Measurements from ENCODE around the gene CROCC2.

Gene CROCC2

DNA sequence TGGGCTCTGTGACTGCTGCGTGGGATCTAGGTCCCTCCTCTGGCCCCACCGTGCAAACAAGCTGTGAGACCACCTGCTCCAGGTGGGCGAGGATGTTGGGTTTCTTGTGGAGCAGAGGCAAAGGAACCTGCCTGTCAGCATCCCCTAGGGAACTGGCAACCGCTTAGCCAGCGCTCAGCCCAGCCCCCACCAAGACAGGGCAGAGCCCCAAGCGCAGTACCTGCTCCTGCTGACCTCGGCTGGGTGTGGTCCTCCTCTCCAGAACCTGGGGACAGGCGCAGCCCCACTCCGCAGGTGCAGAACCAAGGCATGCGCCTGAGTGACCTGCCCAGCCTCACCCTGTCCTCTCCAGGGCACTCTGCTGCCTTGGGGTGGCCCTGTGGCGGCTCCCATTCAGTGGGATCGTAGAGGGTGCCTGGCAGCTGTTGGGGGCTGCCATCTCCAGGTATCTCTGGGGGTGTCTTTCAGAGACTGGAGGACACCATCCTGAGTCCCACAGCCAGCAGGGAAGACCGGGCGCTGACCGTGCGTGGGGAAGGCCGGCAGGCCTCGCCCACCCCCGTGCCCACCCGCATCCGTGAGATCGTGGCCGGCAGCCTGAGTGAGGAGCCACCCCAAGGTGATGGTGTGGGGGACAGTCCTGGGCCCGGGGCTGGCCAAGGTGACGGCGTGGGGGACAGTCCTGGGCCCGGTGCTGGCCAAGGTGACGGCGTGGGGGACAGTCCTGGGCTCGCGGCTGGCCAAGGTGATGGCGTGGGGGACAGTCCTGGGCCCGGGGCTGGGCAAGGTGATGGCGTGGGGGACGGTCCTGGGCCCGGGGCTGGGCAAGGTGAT, 12.3 kb downstream of the CROCC2 start:
- DNase-seq (ENCODE audit: low read depth, low spot score): no peak
- in situ Hi-C loops (cut with HindIII; ENCODE audit: low sequenced_read_pairs): no loop called here
- TF ChIP-seq, protein P1, sequence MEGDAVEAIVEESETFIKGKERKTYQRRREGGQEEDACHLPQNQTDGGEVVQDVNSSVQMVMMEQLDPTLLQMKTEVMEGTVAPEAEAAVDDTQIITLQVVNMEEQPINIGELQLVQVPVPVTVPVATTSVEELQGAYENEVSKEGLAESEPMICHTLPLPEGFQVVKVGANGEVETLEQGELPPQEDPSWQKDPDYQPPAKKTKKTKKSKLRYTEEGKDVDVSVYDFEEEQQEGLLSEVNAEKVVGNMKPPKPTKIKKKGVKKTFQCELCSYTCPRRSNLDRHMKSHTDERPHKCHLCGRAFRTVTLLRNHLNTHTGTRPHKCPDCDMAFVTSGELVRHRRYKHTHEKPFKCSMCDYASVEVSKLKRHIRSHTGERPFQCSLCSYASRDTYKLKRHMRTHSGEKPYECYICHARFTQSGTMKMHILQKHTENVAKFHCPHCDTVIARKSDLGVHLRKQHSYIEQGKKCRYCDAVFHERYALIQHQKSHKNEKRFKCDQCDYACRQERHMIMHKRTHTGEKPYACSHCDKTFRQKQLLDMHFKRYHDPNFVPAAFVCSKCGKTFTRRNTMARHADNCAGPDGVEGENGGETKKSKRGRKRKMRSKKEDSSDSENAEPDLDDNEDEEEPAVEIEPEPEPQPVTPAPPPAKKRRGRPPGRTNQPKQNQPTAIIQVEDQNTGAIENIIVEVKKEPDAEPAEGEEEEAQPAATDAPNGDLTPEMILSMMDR (IDR thresholded peaks at IDR 0.05; ENCODE audit: low read depth, low read length): no peak
- H3K4me3 ChIP-seq (ENCODE audit: low read depth, low read length): no peak overlapping the region

DNA sequence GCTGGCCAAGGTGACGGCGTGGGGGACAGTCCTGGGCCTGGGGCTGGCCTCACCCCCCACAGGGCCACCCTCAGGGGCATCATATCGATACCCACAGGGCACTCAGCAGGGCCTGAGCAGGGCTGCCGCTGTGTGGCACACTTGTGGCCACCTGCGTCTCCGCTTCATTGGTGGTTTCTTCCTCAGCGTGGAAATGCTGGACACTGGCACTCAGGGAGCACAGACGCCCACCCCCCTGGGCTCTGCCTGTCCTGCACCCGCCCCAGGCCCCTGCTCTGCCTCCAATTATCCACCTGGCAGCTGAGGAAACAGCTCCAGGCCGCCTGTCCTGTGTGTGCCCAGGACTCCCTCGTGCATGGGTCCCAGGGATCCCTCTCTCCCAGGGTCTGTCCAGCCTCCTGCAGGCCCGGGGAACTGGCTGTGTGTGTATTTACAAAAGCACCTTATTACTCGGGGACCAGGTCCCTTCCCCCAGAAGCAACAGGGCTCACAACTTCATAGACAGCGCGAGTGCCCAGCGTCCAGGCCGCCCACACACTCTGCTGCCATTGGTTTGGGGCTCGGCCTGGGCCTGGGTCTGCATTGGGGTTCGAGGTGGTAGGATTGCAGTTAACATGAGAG, 13.1 kb downstream of the CROCC2 start:
- no peak for DNase-seq (ENCODE audit: low read depth, low spot score)
- TF ChIP-seq, protein P1 (IDR thresholded peaks at IDR 0.05; ENCODE audit: low read depth, low read length): no peak
- in situ Hi-C loops (cut with HindIII; ENCODE audit: low sequenced_read_pairs): no loop called here
- H3K4me3 ChIP-seq (ENCODE audit: low read depth, low read length): no peak overlapping the region

DNA sequence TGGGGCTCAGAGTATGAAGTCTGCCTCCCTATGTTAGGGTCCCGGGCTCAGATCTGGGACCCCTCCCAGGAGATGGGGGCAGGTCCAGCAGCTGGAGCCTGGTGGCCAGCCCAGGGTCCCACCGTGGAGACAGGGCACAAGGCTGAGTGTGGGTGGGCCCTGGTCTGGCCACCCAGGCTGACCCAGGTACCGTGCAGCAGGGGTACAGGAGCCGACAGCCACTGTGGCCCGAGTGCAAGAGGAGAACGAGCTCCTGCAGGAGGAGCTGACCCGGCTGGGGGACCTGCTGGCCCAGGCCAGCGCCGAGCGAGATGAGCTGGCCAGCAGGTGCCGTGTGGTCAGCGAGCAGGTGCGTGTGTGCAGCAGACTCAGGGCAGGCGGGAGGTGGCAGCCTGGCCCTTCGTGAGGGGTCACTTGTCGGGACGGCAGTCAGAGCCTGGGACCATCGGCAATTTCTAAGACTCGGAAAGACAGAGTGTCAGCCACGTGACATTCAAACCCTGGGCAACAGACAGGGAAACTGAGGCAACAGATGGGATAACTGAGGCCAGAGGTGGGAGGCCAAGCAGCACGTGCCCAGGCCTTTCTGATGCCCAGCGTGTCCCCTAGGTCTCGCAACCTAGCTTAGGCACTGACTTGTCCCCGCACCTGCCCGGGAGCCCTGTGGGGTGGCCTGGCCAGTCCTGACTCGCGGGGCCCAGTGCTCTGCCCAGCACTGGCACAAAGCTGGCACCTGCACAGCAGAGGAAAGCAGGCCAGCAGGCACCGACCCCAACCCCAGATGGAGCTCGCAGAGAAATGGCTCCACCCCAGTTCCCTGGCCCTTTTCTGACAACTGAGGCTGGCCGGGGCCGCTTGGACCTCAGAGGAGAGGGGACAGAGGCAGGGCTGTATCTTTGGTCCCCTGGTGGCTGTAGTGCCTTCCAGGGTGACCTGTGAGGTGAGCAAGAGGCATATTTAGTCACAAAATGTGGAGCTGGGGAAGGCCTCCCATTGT, 13.9 kb downstream of the CROCC2 start:
- in situ Hi-C loops (cut with HindIII; ENCODE audit: low sequenced_read_pairs): no loop called here
- no peak overlapping the region for H3K4me3 ChIP-seq (ENCODE audit: low read depth, low read length)
- no peak for DNase-seq (ENCODE audit: low read depth, low spot score)
- TF ChIP-seq, protein P1 (IDR thresholded peaks at IDR 0.05; ENCODE audit: low read depth, low read length): no peak

GRCh38 chr2:240920783-240921231, 14.7 kb downstream of the CROCC2 start:
- in situ Hi-C loops (cut with HindIII; ENCODE audit: low sequenced_read_pairs): no loop called here
- TF ChIP-seq, protein P1 (IDR thresholded peaks at IDR 0.05; ENCODE audit: low read depth, low read length): no peak
- DNase-seq (ENCODE audit: low read depth, low spot score): no peak
- H3K4me3 ChIP-seq (ENCODE audit: low read depth, low read length): no peak overlapping the region

GRCh38 chr2:240921311-240921994, 15.3 kb downstream of the CROCC2 start:
- DNase-seq (ENCODE audit: low read depth, low spot score): peak; percentile 95

More at GRCh38 chr2:240921311-240921994, 15.3 kb downstream of the CROCC2 start:
- in situ Hi-C loops (cut with HindIII; ENCODE audit: low sequenced_read_pairs): no loop called here
- no peak overlapping the region for H3K4me3 ChIP-seq (ENCODE audit: low read depth, low read length)
- TF ChIP-seq, protein P1 (IDR thresholded peaks at IDR 0.05; ENCODE audit: low read depth, low read length): no peak
